HL-60/S4 treated with phorbol 12-myristate 13-acetate at 8.2 ng/mL for 4 days and 3 days (cell line): Measurements from ENCODE around the gene GLP1R.

Experiments used
- in situ Hi-C: fragments of 300-500 bp; cut with MboI; formaldehyde crosslinking; loops from 2 replicates; pipeline ENCODE4 v1.15.0; 2022; ENCODE audit warnings: low sequenced_read_pairs

GLP1R gene

GRCh38 chr6:39061588-39061987 is 13.0 kb downstream of the GLP1R start:
- in situ Hi-C loops, result no loop called here

- in situ Hi-C loops, result no loop called here
These were observed 13.6 kb downstream of the GLP1R start for GRCh38 chr6:39062014-39062740.

- in situ Hi-C loops, result no loop called here
These were observed 14.9 kb downstream of the GLP1R start for GRCh38 chr6:39063526-39063925.

DNA sequence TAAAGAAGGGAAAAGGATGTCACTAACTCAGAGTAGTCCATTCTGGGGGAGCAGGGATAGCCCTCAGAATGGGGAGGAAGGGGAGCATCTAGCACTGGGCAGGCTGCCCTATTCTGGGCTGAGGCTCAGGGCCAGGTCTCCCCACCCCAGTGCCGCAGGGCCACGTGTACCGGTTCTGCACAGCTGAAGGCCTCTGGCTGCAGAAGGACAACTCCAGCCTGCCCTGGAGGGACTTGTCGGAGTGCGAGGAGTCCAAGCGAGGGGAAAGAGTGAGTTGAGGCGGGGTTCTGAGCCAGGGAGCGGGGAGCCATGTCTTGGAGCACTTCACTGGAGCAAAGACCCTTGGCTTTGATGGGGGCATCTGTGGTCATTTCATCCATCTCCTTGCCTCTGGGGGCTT is 17.0 kb downstream of the GLP1R start:
- in situ Hi-C loops, result no loop called here

GRCh38 chr6:39068391-39068790 is 19.8 kb downstream of the GLP1R start:
- in situ Hi-C loops, result no loop called here

DNA sequence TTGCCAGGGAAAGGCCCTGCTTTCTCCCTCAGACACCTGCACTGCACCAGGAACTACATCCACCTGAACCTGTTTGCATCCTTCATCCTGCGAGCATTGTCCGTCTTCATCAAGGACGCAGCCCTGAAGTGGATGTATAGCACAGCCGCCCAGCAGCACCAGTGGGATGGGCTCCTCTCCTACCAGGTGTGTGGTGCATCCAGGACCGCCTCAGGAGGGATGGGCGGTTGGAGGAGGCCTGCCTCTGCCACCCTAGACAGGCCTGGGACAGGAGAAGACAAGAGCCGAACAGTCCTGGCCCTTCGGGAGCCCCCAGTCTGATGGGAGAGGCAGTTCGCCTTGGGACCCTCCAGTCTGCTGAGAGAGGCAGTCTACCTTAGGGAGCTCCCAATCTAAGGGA is 24.2 kb downstream of the GLP1R start:
- in situ Hi-C loops, result no loop called here

- in situ Hi-C loops, result no loop called here
These were observed 25.1 kb downstream of the GLP1R start for GRCh38 chr6:39073471-39074355.

- in situ Hi-C loops, result no loop called here
These were observed 25.9 kb downstream of the GLP1R start for GRCh38 chr6:39074486-39074885.

- in situ Hi-C loops, result no loop called here
These were observed 26.6 kb downstream of the GLP1R start for GRCh38 chr6:39075010-39075686.

DNA sequence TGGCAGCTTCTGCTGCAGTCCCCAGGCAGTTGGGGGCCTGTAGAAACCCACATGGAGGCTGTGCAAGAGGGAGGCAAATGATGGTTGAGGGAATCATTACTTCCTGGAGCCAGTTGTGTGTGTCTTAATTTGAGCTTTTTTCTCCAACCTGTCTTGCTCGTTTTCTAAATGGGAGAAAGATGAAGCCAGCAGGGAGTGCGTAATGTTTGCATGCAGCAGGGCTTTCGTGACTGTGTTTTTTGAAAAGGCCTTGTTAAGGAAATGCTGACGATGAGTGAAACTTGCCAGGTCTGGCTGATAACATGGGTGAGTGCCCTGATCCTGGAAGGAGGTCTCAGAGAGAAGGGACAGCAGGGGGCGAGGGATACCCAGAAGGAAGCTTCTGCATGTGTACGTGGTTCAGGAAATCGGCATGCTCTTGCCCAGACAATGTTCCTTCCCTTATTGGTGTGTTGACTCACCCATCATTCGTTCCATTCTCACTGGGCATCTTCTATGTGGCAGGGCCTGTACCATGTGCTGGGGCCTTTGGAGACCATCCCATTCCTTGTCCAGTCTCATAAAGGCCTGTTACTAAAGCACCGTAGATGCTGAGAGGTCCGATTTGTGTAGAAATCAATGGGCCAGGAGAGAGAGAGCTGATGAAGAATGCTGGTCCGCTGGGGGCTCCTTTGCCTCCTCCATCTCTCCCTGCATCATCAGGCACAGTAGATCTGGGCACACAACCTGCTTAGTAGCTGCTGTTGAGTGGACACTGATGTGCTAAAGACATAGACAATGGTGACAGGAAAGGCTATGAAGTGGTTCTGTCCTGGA is 27.4 kb downstream of the GLP1R start:
- in situ Hi-C loops, result no loop called here

DNA sequence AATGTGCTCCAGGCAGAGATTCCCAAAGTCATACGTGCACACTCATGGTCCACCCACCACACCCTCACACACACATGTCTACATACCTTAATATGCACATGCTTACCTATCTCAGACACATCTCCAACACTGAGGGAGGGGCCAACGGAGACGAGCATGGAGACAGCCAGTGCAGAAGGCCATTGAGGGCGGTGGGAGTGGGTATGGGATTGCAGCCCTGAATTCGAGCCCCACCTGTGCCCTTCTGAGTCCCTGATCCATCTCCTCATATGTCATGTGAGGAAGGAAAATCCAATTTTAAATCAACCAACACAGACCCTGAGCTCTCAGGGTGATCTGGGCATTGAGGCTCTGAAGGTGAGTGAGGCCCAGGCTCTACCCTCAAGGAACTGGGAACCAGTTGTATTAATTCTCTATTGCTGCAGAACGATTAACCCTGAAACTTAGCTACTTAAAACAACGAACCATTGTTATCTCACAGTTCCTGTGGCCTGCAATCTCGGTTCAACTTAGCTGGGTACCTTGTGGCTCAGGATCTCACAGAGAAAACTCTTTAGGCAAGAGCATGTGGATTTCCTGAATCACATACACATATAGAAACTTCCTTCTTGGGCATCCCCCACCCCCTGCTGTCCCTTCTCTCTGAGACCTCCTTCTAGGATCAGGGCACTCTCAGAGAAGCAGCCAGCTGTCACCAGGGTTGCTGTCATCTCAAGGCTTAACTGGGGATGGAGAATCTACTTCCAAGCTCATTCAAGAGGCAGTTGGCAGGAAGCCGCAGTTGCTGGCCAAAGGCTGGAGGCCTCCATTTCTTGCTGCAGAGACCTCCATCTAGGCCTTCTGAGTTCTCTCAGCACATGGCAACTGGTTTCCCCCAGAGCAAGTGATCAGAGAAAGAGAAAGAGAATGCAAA is 28.3 kb downstream of the GLP1R start:
- in situ Hi-C loops, result no loop called here

- in situ Hi-C loops, result no loop called here
These were observed 29.5 kb downstream of the GLP1R start for GRCh38 chr6:39077882-39078594.

DNA sequence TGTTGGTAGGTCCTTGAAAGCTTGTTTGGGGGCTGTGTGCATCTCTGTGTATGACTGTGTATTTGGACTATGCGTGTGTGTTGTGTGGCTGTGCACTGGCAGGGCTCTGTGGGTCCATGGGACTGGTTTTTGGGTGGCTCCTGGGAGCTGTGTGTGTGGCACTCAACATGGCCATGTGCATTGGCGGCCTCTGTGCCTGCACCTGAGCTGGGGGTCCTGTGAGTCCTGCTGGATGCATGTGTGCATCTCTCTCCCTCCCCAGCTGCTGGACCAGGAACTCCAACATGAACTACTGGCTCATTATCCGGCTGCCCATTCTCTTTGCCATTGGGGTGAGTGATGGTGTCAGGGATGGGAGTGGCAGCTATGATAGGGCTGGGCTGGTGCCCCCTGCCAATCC is 30.1 kb downstream of the GLP1R start:
- in situ Hi-C loops, result no loop called here

DNA sequence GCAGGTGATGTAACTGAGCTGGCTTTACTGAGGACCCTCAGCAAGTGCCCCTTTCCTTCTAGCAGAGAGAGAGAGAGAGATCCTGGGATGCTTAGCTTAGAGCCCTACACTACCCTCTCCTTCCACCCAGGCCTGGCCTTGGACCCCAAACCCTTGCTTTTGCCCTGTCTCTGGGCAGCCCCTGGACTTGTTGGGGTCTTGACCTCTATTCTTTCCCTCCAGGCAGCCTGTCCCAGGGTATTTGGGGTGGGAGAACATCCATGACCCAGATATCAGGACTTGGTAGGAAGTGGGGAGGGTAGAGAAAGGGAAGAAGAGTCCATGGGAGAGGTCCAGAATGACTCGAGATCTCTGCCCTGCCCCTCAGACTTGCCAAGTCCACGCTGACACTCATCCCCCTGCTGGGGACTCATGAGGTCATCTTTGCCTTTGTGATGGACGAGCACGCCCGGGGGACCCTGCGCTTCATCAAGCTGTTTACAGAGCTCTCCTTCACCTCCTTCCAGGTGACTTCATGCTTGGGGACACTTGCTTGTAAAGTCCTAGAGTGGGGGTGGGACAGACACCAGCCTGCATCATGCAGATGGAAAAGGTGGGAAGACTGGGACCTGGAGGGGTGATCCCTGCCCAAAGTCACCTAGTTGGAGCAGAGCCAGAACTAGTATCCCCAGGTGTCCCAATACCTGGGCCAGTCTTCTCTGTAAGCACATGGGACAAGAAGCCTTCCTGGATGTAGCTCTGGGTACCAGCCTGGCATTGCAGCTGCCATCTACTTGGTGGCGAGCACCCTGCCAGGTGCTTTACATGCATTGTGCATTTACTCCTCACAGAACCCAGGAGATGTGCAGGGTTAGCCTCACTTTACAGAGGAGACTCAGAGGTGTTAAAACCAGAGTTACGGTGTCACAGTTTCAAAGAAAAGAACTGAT is 30.9 kb downstream of the GLP1R start:
- in situ Hi-C loops, result no loop called here

DNA sequence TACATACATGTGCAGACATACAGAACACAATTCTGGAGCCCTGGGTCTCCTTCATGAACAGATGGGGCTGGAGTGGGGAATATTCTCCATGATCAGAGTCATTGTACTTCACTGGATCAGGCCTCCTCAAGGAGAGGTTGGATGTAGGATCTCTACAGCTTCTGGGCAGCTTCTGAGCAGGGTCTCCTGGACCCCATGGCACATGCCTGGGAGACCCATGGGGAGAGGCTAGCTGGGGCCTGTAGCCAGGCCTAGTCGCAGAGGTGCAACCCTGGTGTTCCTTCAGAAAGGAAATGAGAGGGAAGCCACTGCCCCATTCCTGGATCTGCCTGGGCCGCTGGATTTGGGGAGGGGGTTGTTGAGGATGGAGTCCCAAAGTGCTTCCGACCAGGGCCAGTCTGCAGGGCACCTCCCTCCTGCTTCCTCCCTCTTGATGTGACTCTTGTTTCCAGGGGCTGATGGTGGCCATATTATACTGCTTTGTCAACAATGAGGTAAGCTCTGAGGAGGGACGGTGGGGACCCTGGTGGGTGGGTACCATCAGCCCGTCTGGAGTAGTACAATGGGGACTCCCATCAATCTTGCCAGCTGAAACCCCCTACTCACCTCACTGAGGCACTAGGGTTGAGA is 31.8 kb downstream of the GLP1R start:
- in situ Hi-C loops, result no loop called here

DNA sequence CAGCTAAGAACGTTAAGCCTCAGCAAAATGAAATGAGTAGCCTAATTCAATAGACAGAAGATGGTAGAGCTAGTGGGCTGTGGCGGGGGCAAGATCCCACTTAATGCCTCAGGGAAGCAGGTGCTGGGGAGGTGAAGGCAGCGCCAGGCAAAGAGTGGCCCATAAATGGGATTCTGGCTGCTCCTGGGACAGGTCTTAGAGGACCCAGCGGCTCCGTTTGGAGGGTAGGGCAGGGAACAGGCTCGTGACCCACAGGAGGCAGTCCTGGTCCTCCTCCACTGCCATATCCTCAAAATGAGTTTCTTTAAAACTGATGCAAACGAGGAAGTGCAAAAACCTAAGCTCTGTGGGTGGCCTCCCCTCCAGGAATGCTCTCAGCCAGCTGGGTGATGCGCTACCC is 33.7 kb downstream of the GLP1R start:
- in situ Hi-C loops, result no loop called here

GRCh38 chr6:39083231-39083634 is 34.7 kb downstream of the GLP1R start:
- in situ Hi-C loops, result no loop called here

- in situ Hi-C loops, result no loop called here
These were observed 35.9 kb downstream of the GLP1R start for GRCh38 chr6:39084506-39084905.
